Activated naive CD8-positive, alpha-beta T cell treated with anti-CD3 and anti-CD28 coated beads, Interleukin-2, amount 50 U/mL, for 16 hours (primary cell): ENCODE measurements around the gene RASSF3.
"Not testable (repeated sequence)": the region's sequence is repeated elsewhere in the genome, so short reads cannot be mapped to it uniquely, and the experiment has no call there.

Source experiments
- DNase-seq: peaks from one replicate; pipeline ENCODE4 v3.0.0-alpha.2; 2020; ENCODE audit warnings: low read depth, low spot score

The RASSF3 gene

DNA sequence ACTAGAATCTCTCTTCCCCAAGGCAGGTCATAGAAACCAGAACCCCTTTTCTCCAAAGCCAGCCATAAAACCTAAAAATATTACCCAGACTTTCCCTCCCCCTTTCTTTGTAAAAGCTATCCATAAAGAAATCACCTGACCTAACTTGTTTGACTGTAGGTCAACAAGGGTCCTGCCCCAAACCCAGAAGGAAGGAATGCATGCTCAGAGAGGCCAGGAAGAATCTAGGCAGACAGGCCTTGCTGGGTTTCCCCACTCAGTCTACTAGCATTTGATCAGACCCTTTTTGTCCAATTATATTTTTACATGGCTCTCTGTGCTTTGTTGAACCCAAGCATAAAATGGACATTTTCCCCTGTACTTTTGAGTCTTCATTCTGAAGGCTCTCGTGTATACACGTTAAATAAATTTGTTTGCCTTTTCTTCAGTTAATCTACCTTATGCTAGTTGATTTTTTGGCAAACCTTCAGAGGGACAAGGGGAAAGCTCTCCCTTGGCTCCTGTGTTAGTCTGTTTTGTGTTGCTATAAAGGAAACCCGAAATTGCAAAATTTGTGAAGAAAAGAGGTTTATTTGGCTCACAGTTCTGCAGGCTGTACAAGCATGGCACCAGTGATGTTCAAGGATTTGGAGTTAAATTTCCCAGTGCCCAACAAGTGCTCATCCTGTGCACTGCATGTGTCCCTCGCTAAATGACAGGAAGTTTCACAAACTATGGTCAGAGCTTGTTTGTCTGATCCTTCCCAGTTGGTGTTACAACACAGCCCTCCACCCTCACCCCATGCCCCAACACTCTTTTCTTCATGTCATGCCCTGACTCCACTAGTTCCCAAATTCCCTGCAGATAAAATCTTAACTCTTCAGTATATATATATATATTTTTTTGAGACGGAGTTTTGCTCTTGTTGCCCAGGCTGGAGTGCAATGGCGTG, 14.2 kb upstream of the RASSF3 start:
- DNase-seq, result no peak

DNA sequence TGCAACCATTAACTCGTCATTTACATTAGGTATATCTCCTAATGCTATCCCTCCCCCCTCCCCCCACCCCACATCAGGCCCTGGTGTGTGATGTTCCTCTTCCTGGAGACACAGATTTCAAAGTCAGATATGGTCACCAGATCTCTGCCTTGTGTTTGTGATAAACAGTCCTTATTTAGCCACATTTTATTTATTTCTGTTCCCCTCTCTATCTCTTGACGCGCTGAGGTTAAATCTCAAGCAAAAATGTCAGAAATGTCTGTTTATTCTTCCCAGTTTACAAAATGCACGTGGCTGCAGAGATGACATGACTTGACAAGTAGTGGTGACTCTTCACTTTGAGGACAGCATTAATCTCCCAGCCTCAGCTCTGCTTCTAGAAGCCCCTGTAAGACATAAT, 11.5 kb upstream of the RASSF3 start:
- DNase-seq, result no peak

DNA sequence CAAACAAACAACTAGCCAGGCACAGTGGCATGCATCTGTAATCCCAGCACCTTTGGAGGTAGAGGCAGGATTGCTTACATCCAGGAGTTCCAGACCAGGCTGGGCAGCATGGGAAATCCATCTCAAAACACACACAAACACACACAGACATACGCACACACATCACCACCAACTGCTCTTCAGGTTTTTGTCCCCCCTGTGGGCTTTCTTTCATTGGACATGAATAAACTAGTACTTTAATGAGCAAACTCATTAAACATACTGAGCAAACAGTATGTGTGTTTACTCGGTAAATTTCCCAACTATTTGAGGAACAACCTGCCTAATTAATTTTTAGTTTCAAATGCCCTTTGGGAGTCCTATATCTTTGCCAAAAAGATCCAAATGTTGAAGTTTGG, 10.1 kb upstream of the RASSF3 start:
- DNase-seq, result no peak

DNA sequence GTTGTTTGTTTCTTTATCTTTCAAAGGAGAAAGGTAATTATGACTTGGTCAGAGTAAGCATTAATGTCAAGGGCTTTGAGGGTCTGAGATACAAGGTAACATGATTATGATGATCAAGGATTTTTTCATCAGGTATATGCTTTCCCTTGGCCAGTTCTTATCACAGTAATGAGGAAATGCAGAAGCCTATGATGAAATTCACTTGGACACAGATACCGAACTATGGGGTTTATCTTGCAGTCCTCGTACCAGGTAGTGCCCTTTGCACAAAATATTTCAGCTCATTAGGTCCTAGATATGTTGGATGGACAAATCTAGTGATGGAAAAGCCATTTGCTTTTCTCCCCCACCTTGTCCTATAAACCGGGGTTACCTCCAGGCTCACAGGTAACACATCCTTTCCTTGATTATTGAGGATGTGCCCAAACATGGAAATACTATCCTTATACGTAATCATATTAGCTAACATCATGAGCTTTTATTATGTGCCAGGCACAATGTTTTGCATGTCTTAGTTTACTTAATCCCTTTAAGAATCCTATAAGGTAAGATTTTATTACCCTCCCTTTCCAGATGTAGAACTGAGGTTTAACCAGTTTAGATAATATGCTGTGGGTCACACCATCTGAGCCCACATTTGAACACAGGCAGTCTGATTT, 7.0 kb upstream of the RASSF3 start:
- no peak for DNase-seq

DNA sequence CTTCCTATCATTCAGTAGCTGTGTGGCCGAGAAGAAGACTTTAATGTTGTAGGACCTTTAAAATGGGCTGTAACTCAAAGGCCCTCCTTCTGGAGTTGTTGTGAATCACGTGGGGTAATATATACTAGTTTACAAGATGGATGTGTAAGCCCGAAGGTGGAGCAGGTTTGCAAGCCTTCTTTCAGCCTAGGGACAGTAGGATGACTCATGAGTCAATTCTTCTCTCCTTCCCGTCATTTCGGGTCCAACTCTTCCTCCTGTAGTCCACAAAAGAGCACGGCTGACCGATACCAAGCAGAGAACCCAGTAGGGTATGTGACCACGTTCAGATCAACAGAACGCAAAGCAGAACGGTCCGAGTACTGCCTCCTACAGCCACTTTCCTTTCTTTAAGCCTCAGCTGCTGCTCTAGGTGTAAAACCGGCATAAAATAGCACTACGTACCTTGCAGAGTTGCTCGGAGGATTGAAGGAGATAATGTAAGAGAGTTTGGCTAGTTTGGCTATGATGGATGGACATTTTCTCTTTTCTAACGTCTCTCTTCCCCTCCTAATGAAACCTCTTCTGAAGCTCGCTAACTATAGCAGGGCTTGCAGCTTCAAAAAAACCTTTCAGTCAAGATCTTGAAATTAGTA, 1.3 kb upstream of the RASSF3 start:
- no peak for DNase-seq

DNA sequence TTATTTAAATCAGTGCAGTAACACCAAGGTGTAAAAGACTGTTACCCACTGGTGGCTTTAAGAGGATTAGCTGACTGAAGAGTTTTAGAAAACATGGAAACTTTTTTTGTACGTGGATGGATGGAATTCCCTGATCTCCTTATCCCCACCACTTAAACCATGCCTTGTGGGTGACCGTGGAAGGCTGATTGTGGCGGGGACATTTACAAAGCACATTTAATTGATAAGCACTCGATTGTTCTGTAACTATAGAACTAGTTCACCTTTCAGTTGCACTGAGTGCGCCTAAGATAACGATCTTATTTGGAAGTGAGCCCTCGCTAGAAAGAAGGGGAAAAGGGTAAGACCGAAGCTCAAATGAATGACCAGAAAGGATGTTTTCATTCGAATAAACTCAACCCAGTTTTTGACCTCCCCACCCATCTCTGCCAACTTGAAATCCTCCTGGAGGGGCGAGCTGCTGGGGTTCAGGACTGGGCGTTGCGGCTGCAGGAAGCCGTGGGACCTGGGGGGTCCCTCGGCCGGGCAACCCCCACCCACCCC, 688 bp upstream of the RASSF3 start:
- DNase-seq, result no peak

DNA sequence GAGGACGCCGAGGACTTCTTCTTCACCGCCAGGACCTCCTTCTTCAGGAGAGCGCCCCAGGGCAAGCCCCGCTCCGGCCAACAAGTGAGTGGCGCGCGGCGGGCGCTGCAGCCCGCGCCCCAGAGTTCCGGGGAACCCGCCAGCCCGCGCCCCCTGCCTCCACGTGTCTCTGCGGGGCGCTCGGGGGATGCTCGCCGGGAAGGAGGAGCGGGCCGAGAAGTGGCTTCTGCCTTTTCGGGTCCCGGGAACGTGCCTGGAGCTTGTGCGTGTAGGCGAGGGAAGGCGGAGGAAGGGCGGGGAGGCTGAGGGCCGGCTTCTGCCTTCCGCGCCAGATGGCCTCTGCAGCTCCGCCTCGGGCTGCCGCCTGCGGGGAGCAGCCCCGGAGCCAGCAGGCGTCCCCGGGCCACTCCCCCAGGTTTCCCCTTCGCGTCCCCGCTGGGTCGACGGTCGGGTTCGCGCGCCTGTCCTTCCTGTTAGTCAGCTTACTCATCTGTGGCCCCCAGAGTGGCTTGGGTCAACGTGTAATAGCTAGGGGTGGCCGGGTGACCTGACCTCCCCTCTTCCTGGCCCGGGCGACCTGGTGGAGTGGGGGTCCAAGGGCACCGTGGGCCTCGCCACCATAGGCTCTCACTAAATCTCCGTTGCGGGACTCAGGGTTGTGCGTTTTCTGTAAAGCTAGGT, 505 bp downstream of the RASSF3 start:
- peak; percentile 14 for DNase-seq

DNA sequence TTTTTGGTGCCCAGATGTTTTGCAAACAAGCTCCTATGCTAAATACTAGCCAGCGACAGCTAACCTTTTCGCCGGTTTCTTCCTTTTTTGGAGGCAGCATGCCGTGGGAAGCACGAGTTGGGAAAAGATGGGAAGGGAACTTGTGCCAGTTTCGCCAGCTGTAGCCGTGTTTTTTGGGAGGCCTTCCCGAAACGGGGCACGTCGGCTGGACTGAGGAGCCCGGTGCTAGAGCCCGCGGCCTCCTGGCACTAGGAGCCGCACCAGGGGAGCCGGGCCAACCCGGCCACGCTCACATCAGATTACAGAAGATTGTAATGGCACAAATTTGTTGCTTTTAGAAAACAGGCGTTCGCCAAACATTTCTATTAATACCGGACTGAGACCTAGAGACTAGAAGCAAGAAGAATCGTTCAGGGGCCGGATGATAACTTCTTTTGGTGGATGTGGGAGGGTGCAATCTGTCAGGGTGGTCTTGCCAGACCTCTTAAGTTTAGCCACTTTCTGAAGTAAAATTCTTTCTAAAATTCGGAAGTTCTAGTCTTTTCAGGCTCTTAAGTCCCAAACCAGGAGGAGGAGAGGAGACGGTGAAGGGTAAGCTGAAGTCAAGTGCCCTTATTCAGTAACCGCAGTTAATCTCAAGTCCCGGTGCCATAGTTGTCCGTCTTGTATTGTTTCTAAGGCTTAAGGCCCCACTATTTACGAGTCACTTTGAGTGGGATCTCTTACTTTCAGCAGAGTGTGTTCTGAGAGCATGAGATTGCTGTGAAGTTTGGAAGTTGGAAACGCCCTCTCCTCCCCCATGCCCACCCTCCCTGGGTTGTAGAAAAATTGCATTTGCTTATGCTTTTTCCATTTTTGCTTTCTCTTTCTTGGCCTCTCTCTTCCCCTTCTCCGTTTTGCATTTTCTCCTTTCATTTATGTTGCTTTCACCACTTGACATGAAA, 1.3 kb downstream of the RASSF3 start:
- DNase-seq, result no peak

DNA sequence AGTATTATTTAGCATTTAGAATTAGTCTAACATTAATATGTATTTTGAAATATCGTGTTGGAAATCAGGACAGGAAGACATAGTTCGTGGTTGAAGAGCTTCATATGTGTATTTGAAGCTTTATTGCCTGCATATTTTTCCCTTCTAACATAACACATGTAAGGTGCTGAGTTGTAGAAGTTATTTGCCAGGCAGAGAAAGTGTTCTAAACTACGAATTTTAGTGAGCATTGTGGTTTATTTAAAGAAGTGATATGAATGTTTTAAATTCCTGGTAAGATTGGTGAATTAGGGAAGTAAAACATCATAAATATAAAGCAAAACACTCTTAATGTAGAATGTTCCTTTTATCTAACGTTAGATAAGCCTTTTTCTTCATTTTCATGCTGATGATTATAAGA, 2.5 kb downstream of the RASSF3 start:
- no peak for DNase-seq

DNA sequence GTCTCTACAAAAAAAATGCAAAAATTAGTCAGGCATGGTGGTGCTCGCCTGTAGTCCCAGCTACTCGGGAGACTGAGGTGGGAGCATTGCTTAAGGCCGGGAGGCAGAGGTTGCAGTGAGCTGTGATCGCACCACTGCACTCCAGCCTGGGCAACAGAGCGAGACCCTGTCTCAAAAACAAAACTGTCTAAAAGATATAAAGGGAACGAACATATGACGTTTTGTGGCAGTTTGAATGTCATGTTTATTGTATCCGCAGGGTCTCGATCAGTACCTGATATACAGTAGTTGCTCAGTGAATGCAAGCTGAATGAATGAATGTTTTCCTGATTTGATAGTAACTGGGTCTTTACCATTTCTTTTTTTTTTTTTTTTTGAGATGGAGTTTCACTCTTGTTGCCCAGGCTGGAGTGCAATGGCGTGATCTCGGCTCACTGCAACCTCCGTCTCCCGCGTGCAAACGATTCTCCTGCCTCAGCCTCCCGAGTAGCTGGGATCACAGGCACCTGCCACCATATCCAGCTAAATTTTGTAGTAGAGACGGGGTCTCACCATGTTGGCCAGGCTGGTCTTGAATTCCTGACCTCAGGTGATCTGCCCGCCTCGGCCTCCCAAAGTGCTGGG, 3.6 kb downstream of the RASSF3 start:
- DNase-seq, result not testable (repeated sequence)

DNA sequence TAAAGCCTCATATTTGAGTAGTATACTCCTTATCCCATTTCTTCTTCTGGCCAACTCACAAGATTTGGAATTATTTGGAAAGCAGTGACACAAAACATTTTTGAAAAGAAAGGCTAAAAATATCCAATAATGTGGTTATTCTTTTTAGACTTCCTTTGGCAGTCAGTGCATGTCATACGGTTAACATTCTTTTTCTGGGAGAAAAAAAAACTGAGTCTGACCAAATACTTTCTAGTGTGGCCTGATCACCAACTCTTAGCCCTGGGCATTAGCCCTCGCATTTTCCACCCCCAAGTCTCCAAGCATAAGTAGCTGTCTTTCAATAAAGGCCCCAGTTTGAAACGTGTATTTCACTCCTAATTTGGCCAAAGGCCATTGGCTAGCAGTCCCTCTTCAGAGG, 5.9 kb downstream of the RASSF3 start:
- DNase-seq, result no peak

DNA sequence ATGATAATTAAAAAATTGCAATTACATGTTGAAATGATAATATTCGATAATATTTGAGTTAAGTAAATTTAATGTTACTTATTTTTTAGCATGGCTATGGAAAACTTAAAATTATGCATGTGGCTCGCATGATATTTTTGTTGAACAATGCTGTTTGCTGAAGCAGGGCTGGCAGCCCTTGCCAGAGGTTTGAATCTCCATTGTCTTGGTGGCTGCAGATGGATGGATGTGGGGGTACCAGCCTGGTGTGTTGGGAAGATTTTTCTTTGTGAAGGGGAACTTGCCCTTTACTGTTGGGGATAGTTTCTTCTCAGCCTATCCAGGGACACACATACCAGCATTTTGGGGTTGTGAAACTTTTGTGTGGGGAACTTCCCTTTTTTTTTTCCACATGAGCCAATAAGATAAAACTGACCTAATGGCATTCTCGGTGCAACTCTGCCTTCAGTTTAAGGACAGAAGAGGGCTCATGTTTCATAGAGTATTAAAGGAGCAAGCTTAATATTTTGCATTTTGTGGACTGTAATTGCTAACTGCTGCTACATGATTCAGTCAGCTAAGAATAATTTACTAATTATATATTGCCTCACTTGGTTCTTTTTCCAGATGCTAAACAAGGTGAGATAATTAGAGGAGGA, 8.8 kb downstream of the RASSF3 start:
- DNase-seq, result no peak

DNA sequence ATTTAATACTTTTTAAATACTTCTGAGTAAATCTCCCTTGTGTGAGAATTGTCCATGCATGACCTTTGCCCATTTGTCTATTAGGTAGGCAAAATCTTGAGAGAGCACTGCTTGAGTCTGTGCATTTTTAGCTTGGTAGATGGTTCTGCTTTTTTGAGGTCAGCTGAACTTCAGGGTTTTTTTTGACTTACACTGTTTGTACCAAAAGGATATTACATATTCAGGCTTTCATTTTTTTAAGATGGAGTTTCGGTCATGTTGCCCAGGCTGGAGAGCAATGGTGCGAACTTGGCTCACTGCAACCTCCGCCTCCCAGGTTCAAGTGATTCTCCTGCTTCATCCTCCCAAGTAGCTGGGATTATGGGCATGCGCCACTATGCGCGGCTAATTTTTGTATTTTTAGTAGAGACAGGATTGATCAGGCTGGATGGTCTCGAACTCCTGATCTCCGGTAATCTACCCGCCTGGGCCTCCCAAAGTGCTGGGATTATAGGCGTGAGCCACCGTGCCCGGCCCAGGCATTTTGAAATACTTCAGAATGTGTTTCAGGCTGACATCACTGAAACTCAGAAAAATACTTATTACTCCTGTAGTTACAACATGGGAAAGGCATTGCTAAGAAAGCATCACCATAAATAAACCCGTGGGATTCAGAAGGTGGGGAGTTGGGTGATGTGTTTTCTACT, 11.1 kb downstream of the RASSF3 start:
- no peak for DNase-seq

DNA sequence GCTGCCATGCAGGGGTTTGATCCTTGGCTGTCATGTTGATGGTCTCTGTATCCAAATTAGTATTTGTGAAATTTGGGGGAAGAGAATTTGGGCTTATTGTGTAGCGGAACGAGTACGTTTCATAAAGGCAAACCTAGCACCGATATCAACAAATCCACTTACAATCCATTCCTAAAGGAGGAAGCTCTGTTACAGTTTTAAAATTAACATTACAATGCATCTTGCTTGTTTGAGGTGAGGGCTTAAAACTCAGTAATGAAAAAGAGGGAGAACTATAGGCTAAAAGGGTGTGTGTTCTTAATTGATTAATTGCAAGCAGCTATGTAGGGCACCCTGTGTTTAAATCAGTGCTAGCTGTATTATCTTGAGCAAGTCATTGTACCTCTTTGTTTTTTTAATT, 13.7 kb downstream of the RASSF3 start:
- no peak for DNase-seq

DNA sequence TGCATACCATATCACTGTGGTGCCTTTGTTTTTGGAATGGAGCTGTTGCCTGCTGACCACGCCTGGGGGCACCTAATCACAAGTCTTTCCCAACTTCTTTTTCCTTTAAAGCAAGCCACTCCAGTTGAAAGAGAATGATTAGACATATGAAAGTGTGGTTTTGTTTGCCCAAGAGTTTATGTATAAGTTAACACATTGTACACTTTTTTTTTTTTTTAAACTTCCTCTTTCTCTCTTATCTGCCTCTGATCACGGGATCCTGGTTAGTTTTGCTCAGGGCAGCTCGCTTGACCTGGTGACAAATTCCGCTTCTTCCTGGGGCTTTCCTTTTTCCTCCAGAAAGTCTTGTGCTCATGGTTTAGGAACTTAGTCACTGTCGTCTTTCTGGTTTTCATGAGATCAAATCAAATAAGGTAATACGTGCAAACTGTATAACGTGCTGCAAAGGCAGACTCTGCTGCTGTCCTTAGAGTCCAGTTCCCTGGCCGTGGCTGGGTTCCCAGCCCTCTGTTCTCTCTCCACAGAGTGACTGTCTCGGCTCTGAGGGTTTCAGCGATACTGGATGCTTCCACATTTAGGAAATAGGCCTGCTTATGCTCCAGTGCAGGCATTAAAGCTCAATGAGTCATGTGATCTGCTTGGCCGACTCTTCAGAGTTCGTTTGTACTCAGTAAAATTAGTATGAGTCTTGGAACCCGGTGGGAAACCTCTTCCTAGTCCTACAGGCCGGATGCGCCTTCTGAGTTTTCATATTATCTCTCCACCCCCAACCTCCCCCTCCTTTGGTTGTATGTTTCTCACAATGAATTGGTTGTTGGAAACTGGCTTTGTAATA, 15.2 kb downstream of the RASSF3 start:
- DNase-seq, result no peak

DNA sequence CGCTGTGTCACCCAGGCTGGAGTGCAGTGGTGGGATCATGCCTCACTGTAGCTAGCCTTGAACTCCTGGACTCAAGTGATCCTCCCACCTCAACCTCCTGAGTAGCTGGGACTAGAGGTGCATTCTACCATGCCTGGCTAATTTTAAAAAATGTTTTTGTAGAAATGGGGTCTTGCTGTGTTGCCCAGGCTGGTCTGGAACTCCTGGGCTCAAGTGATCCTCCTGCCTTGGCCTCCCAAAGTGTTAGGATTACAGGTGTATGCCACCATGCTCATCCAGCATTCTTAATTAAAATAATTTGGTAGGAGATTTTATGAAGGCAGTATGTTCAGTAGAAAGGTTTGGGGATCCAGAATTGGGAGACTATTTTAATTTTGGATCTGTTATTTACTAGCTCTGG, 16.3 kb downstream of the RASSF3 start:
- DNase-seq, result not testable (repeated sequence)

DNA sequence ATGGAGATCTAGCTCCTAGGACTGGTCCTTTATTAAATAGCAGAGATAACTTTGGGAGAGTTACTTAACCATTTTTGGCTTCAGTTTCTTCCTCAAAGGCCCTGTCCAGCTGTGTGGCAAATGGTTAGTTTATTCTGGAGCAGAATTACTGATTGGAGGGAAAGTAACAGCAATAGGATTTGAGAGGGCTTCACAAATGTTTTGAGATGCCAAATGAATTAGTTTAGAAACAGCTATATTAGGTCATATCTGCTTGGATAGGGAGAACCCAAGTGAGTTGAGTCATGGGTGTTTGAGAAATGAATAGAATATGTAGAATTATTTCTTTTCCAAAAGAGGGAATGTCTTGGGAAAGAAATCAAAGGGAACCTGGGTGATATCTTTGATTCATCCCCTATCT, 17.5 kb downstream of the RASSF3 start:
- DNase-seq, result no peak

DNA sequence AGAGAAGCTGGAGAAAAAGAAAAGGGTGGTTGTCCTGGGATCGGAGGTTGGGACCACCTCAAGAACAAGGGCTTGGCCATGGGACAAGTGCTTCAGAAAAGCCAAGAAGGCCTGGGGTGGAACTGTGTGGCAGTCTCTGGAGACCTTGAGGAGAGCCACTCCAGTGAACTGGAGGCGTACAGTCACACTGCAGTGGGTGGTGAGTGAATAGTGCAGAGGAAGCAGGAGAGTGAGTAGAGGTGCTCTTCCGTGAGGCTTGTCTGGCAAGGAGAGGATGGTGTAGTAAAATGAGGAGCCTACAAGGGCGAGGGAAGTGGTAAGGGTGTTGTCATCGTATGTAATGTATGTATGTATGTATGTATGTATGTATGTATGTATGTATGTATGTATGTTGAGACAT, 20.9 kb downstream of the RASSF3 start:
- DNase-seq, result no peak
